ENCODE measurements around the gene BCR.

BCR gene

DNA sequence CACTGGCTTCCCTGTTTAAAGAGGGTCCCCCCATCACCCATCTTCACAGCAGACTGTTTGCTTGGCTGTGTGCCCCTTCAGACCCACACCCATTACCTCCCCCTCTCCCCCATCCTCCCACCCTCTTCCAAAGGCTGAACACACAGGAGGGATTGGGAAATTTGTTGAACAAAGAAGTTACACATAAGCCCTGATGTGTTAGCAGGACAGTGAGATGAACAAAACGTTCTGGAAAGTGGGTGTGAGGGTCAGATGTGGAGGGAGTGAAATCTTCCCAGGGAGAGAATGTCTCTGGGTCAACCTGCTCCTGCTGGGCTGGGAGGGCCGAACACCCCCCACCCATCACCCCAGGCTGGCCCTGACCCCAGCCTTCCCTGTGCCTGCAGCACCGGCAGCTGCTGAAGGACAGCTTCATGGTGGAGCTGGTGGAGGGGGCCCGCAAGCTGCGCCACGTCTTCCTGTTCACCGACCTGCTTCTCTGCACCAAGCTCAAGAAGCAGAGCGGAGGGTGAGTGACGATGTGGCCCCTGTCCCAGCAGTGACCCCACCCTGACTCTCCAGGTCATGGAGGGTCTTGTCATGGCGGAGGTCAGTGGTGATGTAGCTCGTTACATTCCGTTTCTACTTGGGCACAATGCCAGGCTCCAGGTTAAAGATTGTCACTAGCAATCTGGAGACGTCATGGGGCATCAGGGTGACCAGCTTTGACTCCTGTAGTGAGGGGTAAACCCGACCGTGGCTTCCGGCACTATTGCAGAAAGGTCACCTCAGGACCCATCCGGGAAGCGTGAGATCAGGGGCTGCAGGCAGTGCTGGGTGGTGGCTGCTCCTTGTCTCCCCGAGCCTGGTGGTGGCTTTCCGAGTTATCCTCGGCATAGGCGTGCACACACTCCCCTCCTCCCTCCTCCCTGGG, 103.5 kb downstream of the BCR start:
- no peaks in the 10 kb centered on the region for H3K27me3 ChIP-seq (ENCODE audit: control insufficient read depth, low read length)
- no peak overlapping the region for H3K27ac ChIP-seq (ENCODE audit: low read depth, low read length)
- H3K9me2 ChIP-seq (replicated peaks; ENCODE audit: control insufficient read depth, low read length): no peaks in the 10 kb centered on the region
- H3K36me3 ChIP-seq (ENCODE audit: control insufficient read depth, low read length): peaks cover 77% of the 10 kb centered on the region
- no peak overlapping the region for H3K4me2 ChIP-seq (ENCODE audit: low read length)
- H3K4me3 ChIP-seq (ENCODE audit: low read length): no peak overlapping the region
- H3K9me3 ChIP-seq (ENCODE audit: control insufficient read depth, insufficient read depth, low read length): no peaks in the 10 kb centered on the region
- H3K79me2 ChIP-seq (ENCODE audit: control insufficient read depth, low read length): no peaks in the 10 kb centered on the region
- no peaks in the 10 kb centered on the region for H4K20me1 ChIP-seq (ENCODE audit: control insufficient read depth, insufficient read depth, low read depth, low read length)
- TF ChIP-seq EZH2phosphoT487 (IDR thresholded peaks at IDR 0.05; ENCODE audit: borderline replicate concordance, low read length): no peak
- TF ChIP-seq, protein P1, sequence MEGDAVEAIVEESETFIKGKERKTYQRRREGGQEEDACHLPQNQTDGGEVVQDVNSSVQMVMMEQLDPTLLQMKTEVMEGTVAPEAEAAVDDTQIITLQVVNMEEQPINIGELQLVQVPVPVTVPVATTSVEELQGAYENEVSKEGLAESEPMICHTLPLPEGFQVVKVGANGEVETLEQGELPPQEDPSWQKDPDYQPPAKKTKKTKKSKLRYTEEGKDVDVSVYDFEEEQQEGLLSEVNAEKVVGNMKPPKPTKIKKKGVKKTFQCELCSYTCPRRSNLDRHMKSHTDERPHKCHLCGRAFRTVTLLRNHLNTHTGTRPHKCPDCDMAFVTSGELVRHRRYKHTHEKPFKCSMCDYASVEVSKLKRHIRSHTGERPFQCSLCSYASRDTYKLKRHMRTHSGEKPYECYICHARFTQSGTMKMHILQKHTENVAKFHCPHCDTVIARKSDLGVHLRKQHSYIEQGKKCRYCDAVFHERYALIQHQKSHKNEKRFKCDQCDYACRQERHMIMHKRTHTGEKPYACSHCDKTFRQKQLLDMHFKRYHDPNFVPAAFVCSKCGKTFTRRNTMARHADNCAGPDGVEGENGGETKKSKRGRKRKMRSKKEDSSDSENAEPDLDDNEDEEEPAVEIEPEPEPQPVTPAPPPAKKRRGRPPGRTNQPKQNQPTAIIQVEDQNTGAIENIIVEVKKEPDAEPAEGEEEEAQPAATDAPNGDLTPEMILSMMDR (IDR thresholded peaks at IDR 0.05; ENCODE audit: low read depth, low read length, poor library complexity, severe bottlenecking): no peak
- no peaks in the 10 kb centered on the region for H3F3A ChIP-seq (ENCODE audit: control insufficient read depth, insufficient read depth)
- H3K4me1 ChIP-seq (ENCODE audit: control insufficient read depth, low read length): peaks cover 15% of the 10 kb centered on the region

DNA sequence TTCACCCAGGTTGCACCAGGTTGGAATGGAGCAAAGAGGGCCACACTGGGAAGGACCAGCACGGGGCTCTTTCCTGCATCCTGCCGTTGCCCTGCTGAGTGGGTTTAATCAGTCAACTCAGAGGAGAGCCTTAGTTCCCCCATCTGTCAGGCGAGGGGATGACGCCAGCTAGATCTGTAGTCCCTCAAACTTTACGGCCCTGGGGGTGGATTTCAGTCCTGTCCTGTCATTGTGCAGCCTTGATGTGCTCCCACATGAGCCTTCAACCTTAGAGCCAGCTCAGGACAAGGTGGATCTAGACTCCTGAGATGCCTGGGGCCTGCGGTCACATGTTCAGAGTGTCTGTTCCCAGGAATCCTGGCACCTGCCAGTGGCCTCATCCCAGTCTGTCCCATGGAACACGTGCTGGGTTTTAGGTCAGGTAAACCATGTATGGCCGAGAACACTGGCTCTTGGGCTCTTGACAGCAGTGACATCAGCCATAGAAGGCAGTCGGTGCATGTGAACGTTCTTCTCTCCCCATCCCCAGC, 104.3 kb downstream of the BCR start:
- peaks cover 84% of the 10 kb centered on the region for H3K36me3 ChIP-seq (ENCODE audit: control insufficient read depth, low read length)
- H4K20me1 ChIP-seq (ENCODE audit: control insufficient read depth, insufficient read depth, low read depth, low read length): no peaks in the 10 kb centered on the region
- peaks cover 15% of the 10 kb centered on the region for H3K4me1 ChIP-seq (ENCODE audit: control insufficient read depth, low read length)
- no peaks in the 10 kb centered on the region for H3K9me2 ChIP-seq (replicated peaks; ENCODE audit: control insufficient read depth, low read length)
- H3F3A ChIP-seq (ENCODE audit: control insufficient read depth, insufficient read depth): no peaks in the 10 kb centered on the region
- no peak overlapping the region for H3K4me2 ChIP-seq (ENCODE audit: low read length)
- TF ChIP-seq EZH2phosphoT487 (IDR thresholded peaks at IDR 0.05; ENCODE audit: borderline replicate concordance, low read length): no peak
- TF ChIP-seq, protein P1 (IDR thresholded peaks at IDR 0.05; ENCODE audit: low read depth, low read length, poor library complexity, severe bottlenecking): no peak
- H3K4me3 ChIP-seq (ENCODE audit: low read length): no peak overlapping the region
- H3K27ac ChIP-seq (ENCODE audit: low read depth, low read length): no peak overlapping the region
- H3K79me2 ChIP-seq (ENCODE audit: control insufficient read depth, low read length): no peaks in the 10 kb centered on the region
- H3K9me3 ChIP-seq (ENCODE audit: control insufficient read depth, insufficient read depth, low read length): no peaks in the 10 kb centered on the region
- no peaks in the 10 kb centered on the region for H3K27me3 ChIP-seq (ENCODE audit: control insufficient read depth, low read length)

DNA sequence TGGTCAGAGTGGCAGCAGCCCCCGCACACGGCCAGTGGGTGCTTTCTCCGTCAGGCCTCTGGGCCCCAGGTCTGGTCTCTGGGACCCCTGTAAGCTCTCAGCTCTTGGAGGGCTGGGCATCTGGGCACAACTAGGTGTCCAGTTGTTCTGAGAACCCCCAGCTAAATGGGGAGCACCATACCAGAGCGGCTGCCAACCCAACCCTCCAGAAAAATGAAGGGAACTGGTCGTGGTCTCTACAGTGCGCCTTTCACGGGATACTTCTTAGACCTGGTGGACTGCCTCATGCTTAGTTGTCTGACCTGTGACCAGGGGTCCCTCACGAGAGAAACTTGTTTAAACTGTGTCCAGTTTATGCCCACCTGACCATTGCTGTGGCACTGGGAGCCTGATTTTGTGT, 104.9 kb downstream of the BCR start:
- no peaks in the 10 kb centered on the region for H3K9me3 ChIP-seq (ENCODE audit: control insufficient read depth, insufficient read depth, low read length)
- H4K20me1 ChIP-seq (ENCODE audit: control insufficient read depth, insufficient read depth, low read depth, low read length): no peaks in the 10 kb centered on the region
- no peaks in the 10 kb centered on the region for H3K9me2 ChIP-seq (replicated peaks; ENCODE audit: control insufficient read depth, low read length)
- H3K36me3 ChIP-seq (ENCODE audit: control insufficient read depth, low read length): peaks cover 84% of the 10 kb centered on the region
- H3K27me3 ChIP-seq (ENCODE audit: control insufficient read depth, low read length): no peaks in the 10 kb centered on the region
- no peaks in the 10 kb centered on the region for H3F3A ChIP-seq (ENCODE audit: control insufficient read depth, insufficient read depth)
- no peak for TF ChIP-seq EZH2phosphoT487 (IDR thresholded peaks at IDR 0.05; ENCODE audit: borderline replicate concordance, low read length)
- TF ChIP-seq, protein P1 (IDR thresholded peaks at IDR 0.05; ENCODE audit: low read depth, low read length, poor library complexity, severe bottlenecking): no peak
- H3K4me3 ChIP-seq (ENCODE audit: low read length): no peak overlapping the region
- H3K4me2 ChIP-seq (ENCODE audit: low read length): no peak overlapping the region
- H3K27ac ChIP-seq (ENCODE audit: low read depth, low read length): no peak overlapping the region
- H3K4me1 ChIP-seq (ENCODE audit: control insufficient read depth, low read length): peaks cover 15% of the 10 kb centered on the region
- H3K79me2 ChIP-seq (ENCODE audit: control insufficient read depth, low read length): no peaks in the 10 kb centered on the region

Data from DOHH2 (cell line).